Adipocyte (in vitro differentiated cells): Measurements from ENCODE around the gene PDS5B.
"Not testable (repeated sequence)": the region's sequence is repeated elsewhere in the genome, so short reads cannot be mapped to it uniquely, and the experiment has no call there.

Source experiments
- DNase-seq: peaks from one replicate; pipeline ENCODE4 v3.0.0-alpha.2; 2015; ENCODE audit warnings: low read depth
- H3K27me3 ChIP-seq: replicated peaks from 2 replicates; pipeline ENCODE4 v1.7.0; 2013; ENCODE audit warnings: mild to moderate bottlenecking, low read length, moderate library complexity; ENCODE audit not compliant: control insufficient read depth, insufficient read depth
- H3K36me3 ChIP-seq: 2 replicates; pipeline ENCODE4 v1.7.0; 2013; ENCODE audit warnings: low read length, mild to moderate bottlenecking, moderate library complexity; ENCODE audit not compliant: control insufficient read depth, insufficient read depth, severe bottlenecking
- H3K4me1 ChIP-seq: 2 replicates; pipeline ENCODE4 v1.7.0; 2013; ENCODE audit warnings: mild to moderate bottlenecking, low read length, moderate library complexity; ENCODE audit not compliant: control insufficient read depth, insufficient read depth
- H3K4me3 ChIP-seq: 2 replicates; pipeline ENCODE4 v1.7.0; 2013; ENCODE audit warnings: mild to moderate bottlenecking, low read length, moderate library complexity
- H3K9ac ChIP-seq: 2 replicates; pipeline ENCODE4 v1.7.0; 2013; ENCODE audit warnings: mild to moderate bottlenecking, low read length, moderate library complexity
- H3K9me3 ChIP-seq: 2 replicates; pipeline ENCODE4 v1.7.0; 2013; ENCODE audit warnings: mild to moderate bottlenecking, low read length, moderate library complexity; ENCODE audit not compliant: control insufficient read depth

The PDS5B gene

GRCh38 chr13:32695602-32696250 is 109.5 kb downstream of the PDS5B start:
- Histone ChIP-seq H3K27me3 (no peaks in the 10 kb centered on the region), H3K9me3 (no peaks in the 10 kb centered on the region), H3K4me1 (no peaks in the 10 kb centered on the region), H3K4me3 (no peak overlapping the region), H3K9ac (no peak overlapping the region), H3K36me3 (peaks cover 15% of the 10 kb centered on the region)
- DNase-seq = peak; percentile 20

DNA sequence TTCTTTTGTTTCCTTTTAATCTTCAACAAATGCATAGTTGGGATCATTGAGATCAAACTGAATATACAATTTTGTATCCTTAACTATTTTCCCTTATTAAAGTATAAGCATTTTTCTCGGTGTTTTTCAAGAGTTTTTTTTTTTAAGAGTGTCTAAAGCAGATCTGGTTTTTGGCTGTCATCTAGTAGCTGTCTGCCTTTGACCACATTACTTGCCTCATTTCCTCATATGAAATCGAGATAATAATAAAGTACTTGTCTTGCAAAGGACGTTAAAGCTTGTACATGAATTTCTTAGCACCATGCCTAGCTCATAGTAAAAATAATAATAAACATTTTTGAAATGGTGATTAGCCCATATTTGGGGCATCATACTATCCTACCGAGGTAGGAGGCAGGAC is 121.2 kb downstream of the PDS5B start:
- Histone ChIP-seq H3K4me1 (no peaks in the 10 kb centered on the region), H3K9ac (no peak overlapping the region), H3K36me3 (peaks cover 45% of the 10 kb centered on the region), H3K9me3 (no peaks in the 10 kb centered on the region), H3K27me3 (no peaks in the 10 kb centered on the region), H3K4me3 (no peak overlapping the region)
- DNase-seq = no peak

DNA sequence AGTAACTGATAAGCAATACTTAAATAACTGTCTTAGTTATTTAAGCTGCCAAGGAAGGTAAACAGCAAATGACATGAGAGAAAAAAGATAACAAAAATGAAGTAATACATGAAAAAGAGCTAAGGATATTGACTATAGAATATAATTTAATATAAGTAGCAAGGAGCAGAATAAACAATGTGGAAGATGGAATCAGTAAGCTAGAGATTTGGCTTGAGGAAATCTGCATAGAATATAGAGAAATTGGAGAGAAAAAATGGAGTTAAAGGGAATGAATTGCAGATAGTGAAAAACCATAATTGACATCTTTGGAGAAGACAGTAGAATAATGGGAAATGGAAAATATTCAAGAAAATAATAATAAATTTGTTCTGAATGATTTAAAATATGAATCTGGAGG is 127.1 kb downstream of the PDS5B start:
- Histone ChIP-seq H3K4me1 (no peaks in the 10 kb centered on the region), H3K4me3 (no peak overlapping the region), H3K27me3 (no peaks in the 10 kb centered on the region), H3K9me3 (peaks cover 8% of the 10 kb centered on the region), H3K9ac (no peak overlapping the region), H3K36me3 (peaks cover 45% of the 10 kb centered on the region)
- DNase-seq = no peak

DNA sequence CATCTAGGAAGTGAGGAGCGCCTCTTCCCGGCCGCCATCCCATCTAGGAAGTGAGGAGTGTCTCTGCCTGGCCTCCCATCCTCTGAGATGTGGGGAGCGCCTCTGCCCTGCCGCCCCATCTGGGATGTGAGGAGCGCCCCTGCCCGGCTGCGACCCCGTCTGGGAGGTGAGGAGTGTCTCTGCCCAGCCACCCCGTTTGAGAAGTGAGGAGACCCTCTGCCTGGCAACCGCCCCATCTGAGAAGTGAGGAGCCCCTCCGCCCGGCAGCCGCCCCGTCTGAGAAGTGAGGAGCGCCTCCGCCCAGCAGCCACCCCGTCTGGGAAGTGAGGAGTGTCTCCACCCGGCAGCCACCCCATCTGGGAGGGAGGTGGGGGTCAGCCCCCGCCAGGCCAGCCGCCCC is 129.9 kb downstream of the PDS5B start:
- H3K9ac ChIP-seq, H3K4me1 ChIP-seq, H3K27me3 ChIP-seq, H3K9me3 ChIP-seq, H3K4me3 ChIP-seq, DNase-seq: not testable (repeated sequence)
- H3K36me3 ChIP-seq = peaks cover 33% of the 10 kb centered on the region

GRCh38 chr13:32720026-32720425 is 133.8 kb downstream of the PDS5B start:
- no peak for DNase-seq
- no peaks in the 10 kb centered on the region for H3K4me1 ChIP-seq
- no peaks in the 10 kb centered on the region for H3K9me3 ChIP-seq
- H3K36me3 ChIP-seq = peaks cover 7% of the 10 kb centered on the region
- H3K4me3 ChIP-seq = no peak overlapping the region
- no peaks in the 10 kb centered on the region for H3K27me3 ChIP-seq
- H3K9ac ChIP-seq = no peak overlapping the region

GRCh38 chr13:32721131-32722034 is 135.1 kb downstream of the PDS5B start:
- not testable (repeated sequence) for H3K27me3 ChIP-seq, H3K4me3 ChIP-seq, H3K9me3 ChIP-seq, H3K36me3 ChIP-seq, DNase-seq, H3K9ac ChIP-seq, H3K4me1 ChIP-seq

DNA sequence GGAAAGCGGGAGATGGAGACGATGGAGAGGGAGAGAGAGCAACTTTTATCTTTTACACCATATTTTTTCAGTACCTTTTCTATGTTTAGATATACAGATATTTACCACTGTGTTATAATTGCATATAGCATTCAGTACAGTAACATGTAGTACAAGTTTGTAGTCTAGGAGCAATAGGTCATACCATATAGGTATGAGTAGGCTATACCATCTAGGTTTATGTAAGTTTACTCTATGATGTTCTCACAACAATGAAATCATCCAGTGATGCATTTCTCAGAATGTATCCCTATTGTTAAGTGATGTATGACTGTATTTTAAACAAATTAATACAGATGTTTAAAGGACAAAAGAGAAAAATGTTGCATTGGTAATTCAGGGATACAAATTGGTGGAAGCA is 136.1 kb downstream of the PDS5B start:
- Histone ChIP-seq H3K9ac (no peak overlapping the region), H3K36me3 (peaks cover 5% of the 10 kb centered on the region), H3K27me3 (no peaks in the 10 kb centered on the region), H3K4me1 (no peaks in the 10 kb centered on the region), H3K4me3 (no peak overlapping the region), H3K9me3 (no peaks in the 10 kb centered on the region)
- no peak for DNase-seq

- Histone ChIP-seq H3K4me3 (no peak overlapping the region), H3K9me3 (no peaks in the 10 kb centered on the region), H3K4me1 (no peaks in the 10 kb centered on the region), H3K9ac (no peak overlapping the region), H3K27me3 (no peaks in the 10 kb centered on the region), H3K36me3 (peaks cover 5% of the 10 kb centered on the region)
- DNase-seq = no peak
Observed at GRCh38 chr13:32723987-32724386, 137.7 kb downstream of the PDS5B start.

- Histone ChIP-seq H3K9ac (no peak overlapping the region), H3K4me1 (peaks cover 2% of the 10 kb centered on the region), H3K9me3 (no peaks in the 10 kb centered on the region), H3K27me3 (no peaks in the 10 kb centered on the region), H3K4me3 (no peak overlapping the region), H3K36me3 (peaks cover 5% of the 10 kb centered on the region)
- no peak for DNase-seq
Observed at GRCh38 chr13:32726374-32727037, 140.3 kb downstream of the PDS5B start.

- H3K27me3 ChIP-seq = no peaks in the 10 kb centered on the region
- H3K9ac ChIP-seq = no peak overlapping the region
- no peaks in the 10 kb centered on the region for H3K36me3 ChIP-seq
- no peak overlapping the region for H3K4me3 ChIP-seq
- no peak for DNase-seq
- peaks cover 10% of the 10 kb centered on the region for H3K4me1 ChIP-seq
- no peaks in the 10 kb centered on the region for H3K9me3 ChIP-seq
Observed at GRCh38 chr13:32728327-32728726, 142.1 kb downstream of the PDS5B start.

DNA sequence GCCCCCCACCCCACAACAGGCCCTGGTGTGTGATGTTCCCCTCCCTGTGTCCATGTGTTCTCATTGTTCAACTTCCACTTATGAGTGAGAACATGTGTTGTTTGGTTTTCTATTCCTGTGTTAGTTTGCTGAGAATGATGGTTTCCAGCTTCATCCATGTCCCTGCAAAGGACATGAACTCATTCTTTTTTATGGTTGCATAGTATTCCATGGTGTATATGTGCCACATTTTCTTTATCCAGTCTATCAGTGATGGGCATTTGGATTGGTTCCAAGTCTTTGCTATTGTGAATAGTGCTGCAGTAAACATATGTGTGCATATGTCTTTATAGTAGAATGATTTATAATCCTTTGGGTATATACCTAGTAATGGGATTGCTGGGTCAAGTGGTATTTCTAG is 142.8 kb downstream of the PDS5B start:
- H3K9me3 ChIP-seq, H3K36me3 ChIP-seq: not testable (repeated sequence)

More for the DNA sequence above, 142.8 kb downstream of the PDS5B start:
- not testable (repeated sequence) for H3K9ac ChIP-seq, H3K4me3 ChIP-seq, H3K27me3 ChIP-seq, DNase-seq, H3K4me1 ChIP-seq
